ENCODE results near the gene FZD10. TPM values are rescaled to one million over a fixed set of nuclear protein-coding genes. Genes with fewer than 3 reads are reported as not detected.

Gene FZD10
- total and polyA plus RNA-seq, 8 donors, result 0.04 to 0.26 (median 0.14) TPM

DNA sequence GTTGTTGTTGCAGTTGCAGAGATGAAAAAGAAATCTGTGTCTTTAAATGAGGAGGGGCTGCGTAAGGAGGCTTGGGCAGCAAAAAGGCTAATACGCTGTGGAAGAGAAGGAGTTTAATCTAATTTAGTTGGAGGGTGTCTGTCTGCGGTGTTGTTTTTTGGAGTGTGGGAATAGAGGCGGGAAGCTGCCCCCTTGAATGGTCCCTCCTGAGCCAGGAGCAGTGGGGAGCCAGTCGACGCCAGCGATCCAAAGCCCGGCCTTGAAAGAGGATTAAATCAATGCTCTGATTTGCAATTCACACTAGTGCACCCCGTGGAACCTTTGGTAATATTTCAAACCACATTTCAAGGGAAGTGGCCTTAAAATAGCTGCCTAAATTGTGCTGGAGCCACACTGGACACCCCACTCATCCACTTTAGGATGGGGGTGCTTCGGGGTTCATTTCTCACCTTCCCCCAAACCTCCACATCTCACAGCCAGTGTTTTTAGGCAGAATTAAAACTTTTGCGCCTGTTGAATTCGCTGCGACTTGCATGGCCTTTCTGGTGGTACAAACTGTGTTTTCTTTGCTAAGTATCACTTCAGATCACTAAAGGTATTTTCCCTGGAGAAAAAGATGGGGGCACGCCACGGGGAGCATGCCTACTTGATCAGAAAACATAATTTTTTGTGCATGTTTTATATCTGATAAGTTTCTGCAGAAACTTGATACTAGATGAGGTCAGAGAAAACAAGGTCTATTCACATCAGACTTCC lies 4.1 kb upstream of the FZD10 start:
- DNase-seq (no peak), ATAC-seq (no peak), FAIRE-seq (no peak)
- Histone ChIP-seq H3K27ac (no peak overlapping the region), H3K27me3 (peaks cover 0 to 19% (median 4%) of the 10 kb centered on the region in 4 donors), H3K9me3 (no peaks in the 10 kb centered on the region), H3K4me3 (no peak overlapping the region), H3K4me1 (no peaks in the 10 kb centered on the region), H3K36me3 (no peaks in the 10 kb centered on the region)
- WGBS, 2 donors, result 17 to 22% methylated on average over 15 of the region's 15 CpGs
- no peak for TF ChIP-seq CTCF (IDR thresholded peaks at IDR 0.05)
- intact Hi-C loops (cut with DNase I), result no loop called here

DNA sequence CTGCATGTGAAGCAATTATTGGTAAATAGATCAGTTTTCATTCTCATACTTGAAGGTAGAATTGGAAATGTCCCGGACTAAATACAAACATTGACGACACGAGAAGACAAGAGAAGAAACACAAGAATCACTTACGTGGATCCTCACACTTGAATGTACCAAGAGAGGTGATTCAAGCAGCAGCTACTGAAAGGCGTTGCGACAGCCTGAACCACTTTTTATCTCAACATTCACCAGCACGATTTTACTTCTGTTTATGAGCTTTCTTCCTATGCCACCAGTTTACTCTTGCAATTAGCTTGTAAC lies 3.6 kb upstream of the FZD10 start:
- H3K27ac ChIP-seq, result no peak overlapping the region
- H3K9me3 ChIP-seq, result no peaks in the 10 kb centered on the region
- FAIRE-seq (no peak), ATAC-seq (no peak), DNase-seq (no peak)
- H3K4me3 ChIP-seq, result no peak overlapping the region
- intact Hi-C loops (cut with DNase I), result no loop called here
- no peaks in the 10 kb centered on the region for H3K4me1 ChIP-seq
- H3K36me3 ChIP-seq, result no peaks in the 10 kb centered on the region
- H3K27me3 ChIP-seq, result peaks cover 0 to 19% (median 4%) of the 10 kb centered on the region in 4 donors
- 38 to 47% methylated on average over 7 of the region's 7 CpGs for WGBS, 2 donors
- no peak for TF ChIP-seq CTCF (IDR thresholded peaks at IDR 0.05)

DNA sequence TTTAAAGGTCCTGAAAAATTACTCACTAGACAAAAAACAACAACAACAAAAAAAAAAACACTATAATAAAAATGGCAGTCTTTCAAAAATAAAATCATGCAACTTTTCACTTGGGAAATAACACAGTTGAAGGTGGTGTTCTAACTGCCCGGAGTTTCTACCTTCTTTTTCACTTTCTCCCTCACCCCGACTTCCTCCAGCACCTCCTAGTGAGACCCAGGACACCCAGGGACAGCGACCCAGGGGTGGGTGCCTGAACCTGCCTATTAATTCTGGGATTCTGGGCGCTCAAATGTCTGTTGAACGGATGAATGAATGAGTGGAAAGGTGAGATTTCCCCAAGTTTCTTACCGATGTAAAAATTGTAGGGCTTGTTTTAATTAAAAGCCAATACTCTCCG lies 2.0 kb upstream of the FZD10 start:
- peaks cover 0 to 19% (median 4%) of the 10 kb centered on the region in 4 donors for H3K27me3 ChIP-seq
- ATAC-seq, result no peak

GRCh38 chr12:130160711-130161231 lies 1.5 kb upstream of the FZD10 start:
- ATAC-seq, result no peak
- no peaks in the 10 kb centered on the region for H3K4me1 ChIP-seq
- no peak for TF ChIP-seq CTCF (IDR thresholded peaks at IDR 0.05)
- DNase-seq, result no peak
- peaks cover 0 to 19% (median 4%) of the 10 kb centered on the region in 4 donors for H3K27me3 ChIP-seq
- H3K36me3 ChIP-seq, result no peaks in the 10 kb centered on the region
- no peak for FAIRE-seq
- H3K4me3 ChIP-seq, result peak overlapping the region in 1 of 4 donors; percentile 44
- WGBS, 2 donors, result 3 to 4% methylated on average over 35 to 44 of the region's 44 CpGs
- no peaks in the 10 kb centered on the region for H3K9me3 ChIP-seq
- intact Hi-C loops (cut with DNase I), result no loop called here
- no peak overlapping the region for H3K27ac ChIP-seq

More for the DNA sequence above, 2.0 kb upstream of the FZD10 start:
- intact Hi-C loops (cut with DNase I), result no loop called here
- Histone ChIP-seq H3K9me3 (no peaks in the 10 kb centered on the region), H3K4me3 (no peak overlapping the region), H3K4me1 (no peaks in the 10 kb centered on the region), H3K36me3 (no peaks in the 10 kb centered on the region), H3K27ac (no peak overlapping the region)
- WGBS, 2 donors, result 16 to 17% methylated on average over 7 of the region's 7 CpGs
- DNase-seq, result no peak
- no peak for TF ChIP-seq CTCF (IDR thresholded peaks at IDR 0.05)
- FAIRE-seq, result no peak

Measured in pancreas (tissue), 10 donors.